EH (cell line): ENCODE measurements around the gene GALR3.
A peak's percentile ranks its signal among the peaks of the same experiment; 100 is the strongest.

Source experiments
- DNase-seq: peaks from one replicate; pipeline ENCODE4 v3.0.0-alpha.2; 2015; ENCODE audit warnings: low read depth

GALR3 gene

DNA sequence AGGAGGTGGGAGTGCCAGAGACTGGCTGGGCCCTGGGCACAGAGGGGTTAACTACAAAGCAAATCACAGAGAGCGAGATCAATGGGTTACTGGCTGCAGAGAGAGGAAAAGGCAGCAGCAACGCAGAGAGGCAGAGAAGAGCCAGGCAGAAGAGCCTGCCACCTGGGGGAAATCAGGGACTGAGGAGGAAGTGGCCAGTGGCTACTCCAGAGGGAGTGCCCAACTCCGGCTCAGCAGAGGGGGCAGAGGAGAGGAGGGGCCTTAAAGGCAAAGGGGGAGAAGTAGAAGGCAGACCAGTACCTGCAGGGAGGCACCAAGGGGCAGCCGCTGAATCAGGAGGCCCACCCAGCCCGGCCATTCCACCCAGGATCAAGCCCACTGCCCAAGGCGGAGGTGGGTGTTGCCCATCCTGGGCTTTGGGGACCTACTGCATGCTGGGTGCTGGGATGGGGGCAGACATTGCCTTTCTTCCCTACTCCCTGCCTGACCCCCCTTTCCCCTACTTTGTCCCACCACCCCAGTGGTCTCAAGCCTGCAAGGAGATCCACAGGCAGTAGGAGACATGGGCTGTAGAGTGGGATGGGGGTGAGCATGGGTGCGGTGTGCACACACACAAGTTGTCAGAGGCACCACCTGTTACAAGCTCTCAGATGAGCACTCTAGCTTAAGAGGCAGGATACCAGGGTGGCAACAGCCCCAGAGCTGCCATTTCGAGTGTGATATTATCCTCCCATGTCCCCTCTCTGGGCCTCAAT, 926 bp upstream of the GALR3 start:
- no peak for DNase-seq

DNA sequence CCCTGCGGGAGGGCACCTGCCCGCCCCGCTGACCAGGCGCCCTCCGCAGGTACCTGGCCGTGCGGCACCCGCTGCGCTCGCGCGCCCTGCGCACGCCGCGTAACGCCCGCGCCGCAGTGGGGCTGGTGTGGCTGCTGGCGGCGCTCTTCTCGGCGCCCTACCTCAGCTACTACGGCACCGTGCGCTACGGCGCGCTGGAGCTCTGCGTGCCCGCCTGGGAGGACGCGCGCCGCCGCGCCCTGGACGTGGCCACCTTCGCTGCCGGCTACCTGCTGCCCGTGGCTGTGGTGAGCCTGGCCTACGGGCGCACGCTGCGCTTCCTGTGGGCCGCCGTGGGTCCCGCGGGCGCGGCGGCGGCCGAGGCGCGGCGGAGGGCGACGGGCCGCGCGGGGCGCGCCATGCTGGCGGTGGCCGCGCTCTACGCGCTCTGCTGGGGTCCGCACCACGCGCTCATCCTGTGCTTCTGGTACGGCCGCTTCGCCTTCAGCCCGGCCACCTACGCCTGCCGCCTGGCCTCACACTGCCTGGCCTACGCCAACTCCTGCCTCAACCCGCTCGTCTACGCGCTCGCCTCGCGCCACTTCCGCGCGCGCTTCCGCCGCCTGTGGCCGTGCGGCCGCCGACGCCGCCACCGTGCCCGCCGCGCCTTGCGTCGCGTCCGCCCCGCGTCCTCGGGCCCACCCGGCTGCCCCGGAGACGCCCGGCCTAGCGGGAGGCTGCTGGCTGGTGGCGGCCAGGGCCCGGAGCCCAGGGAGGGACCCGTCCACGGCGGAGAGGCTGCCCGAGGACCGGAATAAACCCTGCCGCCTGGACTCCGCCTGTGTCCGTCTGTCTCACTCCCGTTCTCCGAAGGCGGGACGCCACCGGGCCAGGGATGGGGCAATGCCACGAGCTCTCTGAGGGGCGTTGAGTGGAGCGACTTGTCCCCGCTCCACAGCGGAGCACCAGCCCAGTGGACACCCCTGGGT, 1.8 kb downstream of the GALR3 start:
- peak; percentile 26 for DNase-seq

DNA sequence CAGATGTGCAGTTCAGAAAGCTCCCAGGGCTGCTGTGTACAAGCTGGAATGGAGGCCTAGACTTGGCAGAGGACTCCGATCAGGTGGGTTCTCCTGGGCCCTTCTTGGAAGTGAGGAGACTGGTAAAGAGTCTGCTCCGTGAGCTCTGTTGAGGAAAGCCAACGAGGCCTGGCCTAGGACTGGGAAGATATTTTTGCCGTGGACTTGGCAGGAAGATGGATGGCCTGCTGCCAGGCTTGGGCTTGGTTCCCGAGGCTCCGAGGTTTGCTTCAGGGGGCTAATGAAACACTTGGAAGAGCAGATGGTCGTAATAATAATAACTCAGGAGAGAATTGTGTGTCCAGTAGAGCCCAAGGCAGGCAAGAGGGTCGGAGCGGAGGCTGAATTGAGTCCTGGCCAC, 3.9 kb downstream of the GALR3 start:
- no peak for DNase-seq

DNA sequence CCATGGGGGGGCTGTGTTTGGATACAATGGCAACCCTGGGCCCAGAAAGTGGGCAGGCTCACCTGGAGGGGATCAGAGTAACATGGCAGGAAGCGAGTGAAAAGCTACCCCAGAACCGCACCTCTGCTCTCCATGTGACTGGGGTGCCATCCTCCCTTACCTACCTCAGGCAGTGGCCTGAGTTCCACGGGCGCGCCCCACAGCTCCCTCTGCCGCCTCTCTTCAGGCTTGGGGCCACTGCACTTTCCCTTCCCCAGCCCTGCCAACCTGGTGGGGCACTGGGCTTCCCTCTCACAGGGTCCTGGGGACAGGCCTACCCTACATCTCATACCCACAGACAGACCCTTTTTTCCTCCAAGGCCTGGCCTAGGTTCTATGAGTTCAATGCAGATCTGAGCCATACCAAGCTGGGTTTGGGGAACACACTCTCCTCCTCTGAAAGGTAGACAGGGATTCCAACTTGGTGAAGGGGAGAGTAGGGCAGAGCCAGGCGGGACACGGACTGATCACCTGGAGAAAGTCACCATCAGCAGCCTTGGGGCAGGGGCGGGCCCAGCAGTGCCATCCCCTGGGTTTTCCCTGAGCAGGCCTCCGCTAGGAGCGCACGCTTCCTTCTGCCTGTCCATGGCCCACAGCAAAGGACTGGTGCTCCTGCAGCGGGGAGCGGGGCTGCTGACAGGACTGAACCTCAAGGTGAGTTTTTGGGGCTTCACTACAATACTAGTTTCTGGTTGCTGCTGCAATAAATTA, 7.1 kb downstream of the GALR3 start:
- no peak for DNase-seq

DNA sequence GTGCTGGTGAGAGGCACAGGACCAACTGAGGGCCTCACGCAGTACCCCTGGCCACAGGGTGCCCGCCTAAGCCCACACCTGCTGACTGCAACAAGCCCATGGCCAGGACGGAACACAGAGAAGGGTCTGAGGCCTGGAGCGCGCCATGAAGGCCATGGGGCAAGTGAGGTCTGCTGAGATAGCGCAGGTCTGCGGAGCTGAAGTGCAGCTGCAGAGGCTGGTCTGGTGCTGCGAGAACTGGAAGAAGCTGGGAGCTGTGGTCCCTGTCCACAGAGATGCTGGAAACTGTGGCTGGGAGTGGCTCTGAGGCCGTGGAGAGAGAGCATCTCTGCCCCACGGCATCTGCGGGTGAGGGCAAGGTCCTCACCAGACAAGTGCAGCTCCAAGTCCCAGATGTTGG, 8.3 kb downstream of the GALR3 start:
- no peak for DNase-seq

DNA sequence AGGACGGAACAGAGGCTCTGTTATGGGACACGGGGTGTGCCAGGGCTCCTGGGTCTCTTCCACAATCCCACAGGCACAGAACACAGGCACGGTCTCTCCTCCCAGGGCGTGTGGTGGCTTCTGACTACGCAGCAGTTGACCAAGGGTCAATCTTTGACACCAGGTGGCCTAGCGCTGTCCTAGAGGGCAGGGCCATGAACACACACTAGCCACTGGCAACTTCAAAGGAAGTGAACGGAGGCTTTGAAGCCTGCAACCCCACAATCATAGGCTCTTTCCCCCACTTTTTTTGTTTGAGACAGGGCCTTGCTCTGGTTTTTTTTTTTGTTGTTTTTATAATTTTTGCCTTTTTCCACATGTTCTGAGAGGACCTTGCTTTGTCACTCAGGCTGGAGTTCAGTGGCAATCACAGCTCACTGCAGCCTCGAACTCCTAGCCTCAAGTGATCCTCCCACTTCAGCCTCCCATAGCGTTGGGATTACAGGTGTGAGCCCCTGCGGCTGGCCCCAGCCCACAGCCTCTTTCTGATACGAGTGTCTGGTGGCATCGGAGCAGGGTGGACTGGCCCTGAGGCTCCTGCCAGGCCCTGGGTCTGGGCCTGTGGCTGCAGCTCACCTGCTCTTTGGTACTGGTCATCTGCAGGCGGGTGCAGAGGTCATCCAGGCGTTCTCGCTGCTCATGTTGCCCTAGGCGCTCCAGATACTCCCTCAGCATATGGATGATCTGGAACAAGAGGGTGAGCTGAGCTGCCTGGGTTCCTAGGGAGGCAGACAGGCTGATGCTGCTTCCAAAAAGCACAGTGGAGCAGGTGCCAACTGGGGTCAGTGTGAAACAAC, 9.1 kb downstream of the GALR3 start:
- no peak for DNase-seq

DNA sequence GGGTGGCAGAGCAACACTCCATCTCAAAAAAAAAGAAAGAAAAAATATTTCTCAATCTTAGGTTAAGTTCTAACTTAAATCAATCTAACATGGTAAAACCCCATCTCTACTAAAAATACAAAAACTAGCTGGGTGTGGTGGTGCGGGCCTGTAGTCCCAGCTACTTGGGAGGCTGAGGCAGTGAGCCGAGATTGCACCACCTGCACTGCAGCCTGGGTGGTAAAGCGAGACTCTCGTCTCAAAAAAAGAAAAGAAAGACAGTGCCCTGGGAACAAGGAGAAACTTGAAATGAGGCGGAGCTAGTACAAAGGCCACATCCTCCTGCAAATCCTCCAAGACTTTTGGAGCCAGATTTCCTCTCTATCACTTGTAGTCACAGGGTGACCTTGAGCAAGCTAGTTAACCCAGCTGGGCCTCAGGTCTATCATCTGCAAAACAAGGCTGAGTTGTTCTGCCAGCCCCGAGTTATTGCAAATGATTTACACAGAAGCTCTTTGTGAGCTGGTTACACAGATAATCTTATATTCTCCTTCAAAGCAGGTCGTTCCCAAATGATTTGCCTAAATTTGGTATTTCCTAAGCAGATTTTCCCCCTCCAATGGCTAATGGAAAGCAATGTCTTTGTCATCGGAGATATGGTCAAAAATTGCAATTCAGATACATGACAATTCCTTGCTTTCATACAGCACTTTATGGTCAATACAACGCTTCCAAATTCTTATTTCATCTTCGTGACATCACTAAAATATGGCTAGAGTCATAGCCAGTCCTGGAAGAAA, 19.0 kb downstream of the GALR3 start:
- DNase-seq, result no peak

DNA sequence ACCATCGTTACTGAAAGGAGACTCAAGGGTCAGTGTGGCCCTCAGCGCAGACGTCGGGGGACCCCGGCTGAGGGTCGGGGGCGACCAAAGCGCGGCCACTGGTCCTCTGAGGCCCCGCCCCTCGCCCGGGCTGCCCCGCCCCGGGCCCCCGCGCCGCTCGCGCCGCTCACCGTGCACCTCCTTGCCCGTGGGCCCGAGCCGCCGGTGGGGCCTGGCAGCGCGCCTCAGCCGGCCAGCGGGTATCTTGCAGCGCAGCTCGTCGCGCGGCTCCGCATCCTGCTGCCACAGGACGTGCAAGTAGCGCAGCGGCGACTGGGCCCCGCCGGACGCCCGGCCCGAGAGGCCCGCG, 20.5 kb downstream of the GALR3 start:
- DNase-seq, result no peak

DNA sequence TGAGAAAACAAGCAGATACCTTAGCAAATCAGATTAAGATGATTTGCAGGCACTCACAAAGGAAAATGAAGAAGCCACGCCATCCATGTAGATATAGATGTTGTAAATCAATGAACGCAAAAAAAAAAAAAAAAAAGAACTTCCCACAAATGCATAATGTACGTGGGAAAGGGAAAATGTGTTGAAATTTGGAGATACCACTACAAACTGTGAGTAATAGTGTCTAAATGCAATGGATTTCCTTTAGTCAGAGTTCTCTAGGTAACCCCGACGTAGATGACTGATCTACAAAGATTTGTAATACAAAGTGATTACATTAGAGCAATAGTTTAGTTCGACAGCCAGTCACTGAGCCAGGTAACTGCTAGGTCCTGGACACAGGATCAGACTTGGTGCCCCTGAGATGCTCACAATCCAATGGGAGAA, 21.7 kb downstream of the GALR3 start:
- no peak for DNase-seq

DNA sequence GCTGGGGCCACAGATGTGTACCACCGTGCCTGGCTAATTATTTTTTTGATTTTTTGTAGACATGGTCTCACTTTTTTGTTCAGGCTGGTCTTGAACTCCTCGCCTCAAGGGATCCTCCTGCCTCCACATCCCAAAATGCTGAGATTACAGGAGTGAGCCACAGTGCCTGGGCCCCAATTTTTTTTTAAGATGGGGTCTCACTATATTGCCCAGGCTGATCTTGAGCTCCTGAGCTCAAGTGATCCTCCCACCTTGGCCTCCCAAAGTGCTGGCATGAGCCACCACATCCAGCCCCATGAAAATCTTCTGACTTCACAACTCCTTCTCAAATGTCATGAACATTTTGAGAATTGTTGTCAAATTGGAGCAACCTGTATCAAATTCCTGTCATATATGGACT, 23.3 kb downstream of the GALR3 start:
- DNase-seq, result no peak

DNA sequence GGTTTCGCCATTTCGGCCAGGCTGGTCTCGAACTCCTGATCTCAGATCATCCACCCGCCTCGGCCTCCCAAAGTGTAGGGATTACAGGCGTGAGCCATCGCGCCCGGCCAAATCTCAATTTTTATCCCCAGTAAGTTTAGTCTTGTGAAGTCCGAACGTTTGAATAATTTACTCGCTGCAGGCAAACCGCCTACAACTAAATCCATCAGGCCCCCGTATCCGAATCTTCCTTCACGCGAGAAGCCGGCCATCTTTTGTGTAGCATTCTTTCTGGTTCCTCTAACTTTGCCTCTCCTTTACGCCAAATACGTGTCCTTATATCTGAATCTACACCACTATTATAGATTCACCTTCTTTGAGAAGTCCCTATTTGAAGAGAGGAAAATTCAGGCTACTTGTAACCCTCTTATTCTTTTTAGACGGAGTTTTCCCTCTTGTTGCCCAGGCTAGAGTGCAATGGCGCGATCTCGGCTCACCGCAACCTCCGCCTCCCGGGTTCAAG, 25.5 kb downstream of the GALR3 start:
- peak; percentile 45 for DNase-seq

DNA sequence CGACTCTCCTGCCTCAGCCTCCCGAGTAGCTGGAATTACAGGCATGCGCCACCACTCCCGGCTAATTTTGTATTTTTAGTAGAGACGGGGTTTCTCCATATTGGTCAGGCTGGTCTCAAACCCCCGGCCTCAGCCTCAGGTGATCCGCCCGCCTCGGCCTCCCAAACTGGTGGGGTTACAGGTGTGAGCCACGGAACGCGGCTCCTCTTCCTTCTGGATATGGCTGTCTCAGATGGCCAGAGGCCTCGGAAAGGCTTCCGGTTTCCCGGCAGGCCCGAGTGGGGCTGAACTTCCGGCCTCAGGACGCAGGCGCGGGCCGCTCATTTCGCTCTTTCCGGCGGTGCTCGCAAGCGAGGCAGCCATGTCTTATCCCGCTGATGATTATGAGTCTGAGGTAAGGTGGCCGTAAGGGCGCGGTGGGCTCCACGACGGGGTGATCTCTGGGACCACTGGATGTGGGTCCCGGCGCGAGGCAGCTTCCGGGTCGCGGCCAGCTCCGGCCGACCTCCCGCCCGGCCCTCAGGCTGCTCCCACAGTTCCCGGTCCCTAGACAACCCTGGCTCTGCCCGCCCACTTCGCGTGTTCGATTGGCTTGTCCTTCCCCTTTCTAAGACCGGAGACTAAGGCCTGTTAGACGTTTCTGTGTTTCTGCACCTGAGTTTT, 26.0 kb downstream of the GALR3 start, which contains the start of gene EIF3L:
Gene EIF3L (plus strand): TSS at position 331 of the 663 bp plus-strand sequence. CDS start 31 bp downstream, at position 362.
- DNase-seq, result peak; percentile 89

DNA sequence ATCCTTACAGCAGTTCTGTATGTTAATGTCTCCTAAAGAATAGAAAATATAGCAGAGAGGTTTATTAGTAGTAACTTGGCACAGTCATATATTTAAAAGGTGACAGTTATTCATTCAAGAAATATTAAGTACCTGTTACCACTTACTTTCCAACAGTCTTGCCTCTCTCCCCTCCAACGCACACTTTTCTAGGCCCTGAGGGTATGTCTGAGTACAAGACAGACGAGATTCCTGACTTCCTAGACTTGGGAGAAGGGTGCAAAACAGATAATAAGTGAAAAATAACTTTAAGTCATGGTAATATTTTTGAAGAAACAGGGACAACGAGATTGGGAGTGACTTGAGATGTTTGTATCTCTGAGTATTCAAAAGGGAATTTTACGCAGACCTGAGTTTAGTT, 27.6 kb downstream of the GALR3 start:
- no peak for DNase-seq

DNA sequence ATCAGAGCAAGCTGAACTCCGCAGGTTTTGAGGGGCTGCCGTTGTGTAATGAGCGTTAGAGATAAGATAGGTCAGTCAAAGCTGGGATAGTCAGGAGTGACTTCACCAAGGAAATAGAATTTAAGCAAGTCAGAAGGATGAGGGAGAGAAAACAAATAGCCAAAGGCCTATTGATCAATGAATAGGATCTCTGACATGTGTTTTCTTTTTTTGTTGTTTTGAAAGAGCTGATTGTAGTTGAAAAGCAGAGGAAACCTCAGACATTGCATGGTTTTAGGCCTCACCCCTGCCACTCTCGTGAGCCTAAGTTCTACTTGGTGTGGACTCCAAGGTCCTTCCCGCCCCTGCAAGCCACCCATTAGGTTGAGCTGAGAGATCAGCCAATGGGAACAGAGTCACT, 29.2 kb downstream of the GALR3 start:
- no peak for DNase-seq

DNA sequence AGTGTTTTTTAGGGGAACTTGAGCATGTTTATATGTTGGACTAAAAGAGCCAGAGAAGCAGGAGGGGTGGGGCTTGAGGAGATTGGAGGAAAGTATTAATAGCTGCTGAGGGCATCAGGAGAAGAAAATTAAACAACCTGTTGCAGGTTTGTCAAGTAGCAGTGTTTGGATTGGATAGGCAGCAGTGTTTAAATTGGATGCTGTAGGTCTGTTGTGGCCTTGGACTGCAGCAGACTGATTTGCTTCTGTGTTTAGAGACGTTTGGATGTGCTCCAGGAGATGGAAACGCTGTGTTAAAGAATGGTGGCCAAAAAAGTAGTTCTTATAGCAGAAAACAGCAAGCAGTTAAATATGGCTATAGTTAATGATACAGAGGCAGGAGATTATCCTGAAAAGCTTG, 31.8 kb downstream of the GALR3 start:
- no peak for DNase-seq

DNA sequence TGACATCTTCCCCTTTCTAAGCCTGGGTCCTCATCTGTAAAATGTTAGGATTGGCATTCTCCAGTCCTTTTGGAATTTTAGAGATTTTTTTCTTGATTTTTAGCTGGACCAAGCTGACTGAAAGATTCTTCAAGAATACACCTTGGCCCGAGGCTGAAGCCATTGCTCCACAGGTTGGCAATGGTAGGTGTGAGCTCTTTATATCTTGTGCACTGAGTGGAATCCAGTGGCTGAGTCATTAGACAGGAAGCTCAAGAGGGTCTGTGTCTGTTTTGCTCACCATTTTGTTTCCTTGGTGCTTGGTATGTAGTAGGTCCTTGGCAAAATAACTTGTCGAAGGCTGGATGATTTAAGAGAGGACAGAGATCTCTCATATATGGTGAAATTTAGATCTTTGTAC, 32.3 kb downstream of the GALR3 start:
- DNase-seq, result no peak

DNA sequence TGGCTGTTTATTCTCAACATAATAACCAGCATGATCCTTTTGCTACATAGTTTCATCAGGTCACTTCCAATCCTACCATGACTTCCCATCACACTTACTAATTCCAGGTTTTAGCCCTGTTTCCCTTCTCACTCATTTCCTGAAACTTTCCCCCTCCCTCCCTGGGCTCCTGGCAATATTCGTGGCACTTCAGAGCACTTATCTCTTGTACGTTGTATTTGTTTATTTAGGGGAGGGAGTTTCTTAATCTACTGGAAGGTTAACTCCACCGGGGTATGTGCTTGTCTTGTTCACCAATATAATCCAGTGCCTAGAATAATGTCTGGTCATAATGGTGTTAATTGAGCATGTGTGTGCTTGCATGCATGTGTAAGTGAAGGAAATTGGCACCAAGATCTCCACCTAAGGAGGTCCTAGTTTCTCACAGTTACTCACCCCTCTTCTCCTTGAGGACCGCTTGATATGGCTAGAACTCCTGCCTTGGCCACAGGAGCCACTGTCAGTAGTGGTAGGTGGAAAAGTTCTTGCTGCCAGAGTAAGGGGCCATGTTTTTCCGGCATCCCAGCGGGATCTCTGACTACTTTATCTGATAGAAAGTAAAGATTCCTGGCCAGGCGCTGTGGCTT, 37.7 kb downstream of the GALR3 start:
- DNase-seq, result no peak

DNA sequence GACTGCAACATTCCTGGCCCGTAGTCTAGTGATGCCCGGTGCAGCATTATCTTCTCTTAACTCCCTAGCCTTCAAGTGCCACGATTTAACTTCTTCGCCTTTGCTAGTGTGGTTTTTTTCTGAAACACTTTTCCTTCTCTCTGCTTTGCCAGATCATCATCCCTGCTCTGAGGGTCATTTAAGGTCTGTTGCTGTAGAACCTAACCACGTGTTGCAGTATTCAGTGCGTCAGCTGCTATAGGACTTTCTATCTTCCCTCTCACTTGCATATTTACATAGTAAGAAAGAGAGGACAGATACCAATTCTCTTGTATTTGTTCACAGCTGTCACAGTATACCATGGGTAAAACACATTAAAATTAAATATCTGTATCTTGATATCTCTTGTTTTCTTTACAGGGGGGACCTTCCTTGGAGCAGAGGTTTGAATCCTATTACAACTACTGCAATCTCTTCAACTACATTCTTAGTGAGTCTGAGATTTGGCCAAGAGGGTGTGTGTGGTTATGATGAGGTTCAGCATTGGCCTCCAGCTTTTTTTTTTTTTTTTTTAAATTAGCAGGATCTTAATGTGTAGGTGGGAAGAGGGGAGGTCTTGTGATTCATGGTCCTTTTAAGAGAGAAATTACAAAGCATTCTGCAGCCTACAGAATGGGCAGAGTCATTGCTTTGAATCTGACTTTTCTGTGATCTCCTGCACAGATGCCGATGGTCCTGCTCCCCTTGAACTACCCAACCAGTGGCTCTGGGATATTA, 39.6 kb downstream of the GALR3 start:
- DNase-seq, result no peak

DNA sequence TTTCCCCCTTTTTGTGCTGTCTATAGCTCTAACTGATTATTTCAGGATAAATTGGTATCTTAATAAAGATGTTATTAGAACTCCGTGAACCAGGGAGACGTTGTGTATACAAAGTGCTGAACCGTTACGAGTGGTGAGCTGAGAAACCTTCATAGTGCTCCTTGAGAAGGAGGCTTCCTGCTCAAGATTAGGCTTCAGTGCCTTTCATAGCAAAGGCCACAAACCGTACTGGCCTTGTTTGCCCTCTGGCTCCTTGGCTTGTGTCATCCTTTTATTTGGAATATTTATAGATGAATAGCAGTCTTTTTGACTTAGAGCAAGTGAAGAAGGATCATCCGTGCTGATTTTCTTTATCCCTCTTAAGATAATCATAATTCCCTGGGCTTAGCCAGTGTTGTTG, 42.3 kb downstream of the GALR3 start:
- DNase-seq, result no peak
